WERI-Rb-1 (cell line): ENCODE measurements around the gene ALDH6A1.
A peak's percentile ranks its signal among the peaks of the same experiment; 100 is the strongest.

Experiments
- DNase-seq: peaks from one replicate; pipeline ENCODE4 v3.0.0-alpha.2; 2020
- H3K27ac ChIP-seq: fragments of 250-450 bp; sonication (Bioruptor Pico); 2 replicates; pipeline ENCODE4 v1.5.1; 2020; ENCODE audit warnings: mild to moderate bottlenecking, moderate library complexity
- H3K27me3 ChIP-seq: fragments of 250-450 bp; sonication (Bioruptor Pico); 2 replicates; pipeline ENCODE4 v1.5.1; 2021; ENCODE audit warnings: mild to moderate bottlenecking, low read depth, moderate library complexity; ENCODE audit not compliant: insufficient read depth, severe bottlenecking
- H3K36me3 ChIP-seq: fragments of 250-450 bp; sonication (Bioruptor Pico); 2 replicates; pipeline ENCODE4 v1.5.1; 2020; ENCODE audit warnings: mild to moderate bottlenecking, moderate library complexity
- H3K4me3 ChIP-seq: 2 replicates; pipeline ENCODE4 v1.5.1; 2011; ENCODE audit warnings: low read depth, mild to moderate bottlenecking, control low read depth, low read length
- H3K9me3 ChIP-seq: fragments of 250-450 bp; sonication (Bioruptor Pico); 2 replicates; pipeline ENCODE4 v1.5.1; 2021; ENCODE audit warnings: mild to moderate bottlenecking, moderate library complexity; ENCODE audit not compliant: severe bottlenecking
- CTCF ChIP-seq: IDR thresholded peaks from 2 replicates; pipeline ENCODE4 v1.5.1; 2011; ENCODE audit warnings: low read depth, mild to moderate bottlenecking, control low read depth, inconsistent platforms, low read length

ALDH6A1 gene

GRCh38 chr14:74034572-74034971 lies 49.7 kb downstream of the ALDH6A1 start:
- TF ChIP-seq CTCF: no peak
- Histone ChIP-seq H3K27me3 (no peaks in the 10 kb centered on the region), H3K36me3 (no peaks in the 10 kb centered on the region), H3K27ac (no peak overlapping the region), H3K4me3 (no peak overlapping the region), H3K9me3 (no peaks in the 10 kb centered on the region)
- no peak for DNase-seq

DNA sequence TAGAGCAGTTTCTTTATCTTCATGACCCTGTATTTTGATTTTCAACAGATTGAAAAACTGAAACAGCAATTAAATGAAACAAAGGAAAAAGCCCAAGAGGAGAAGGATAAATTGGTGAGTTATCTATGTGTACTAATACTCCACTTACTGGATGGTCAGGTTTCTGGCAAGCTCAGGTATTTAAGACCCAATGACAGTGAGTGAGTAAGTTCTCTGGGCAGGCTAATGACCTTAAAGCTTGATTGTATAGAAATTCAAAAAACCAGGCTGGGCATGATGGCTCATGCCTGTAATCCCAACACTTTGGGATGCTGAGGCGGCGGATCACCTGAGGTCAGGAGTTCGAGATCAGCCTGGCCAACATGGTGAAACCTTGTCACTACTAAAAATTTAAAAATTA lies 55.1 kb downstream of the ALDH6A1 start:
- TF ChIP-seq CTCF: no peak
- Histone ChIP-seq H3K36me3 (no peaks in the 10 kb centered on the region), H3K9me3 (no peaks in the 10 kb centered on the region), H3K27me3 (no peaks in the 10 kb centered on the region), H3K27ac (no peak overlapping the region), H3K4me3 (no peak overlapping the region)
- no peak for DNase-seq

GRCh38 chr14:74022346-74022745 lies 61.9 kb downstream of the ALDH6A1 start:
- H3K9me3 ChIP-seq: no peaks in the 10 kb centered on the region
- no peak for DNase-seq
- no peak overlapping the region for H3K4me3 ChIP-seq
- no peak for TF ChIP-seq CTCF
- peaks cover 2% of the 10 kb centered on the region; the same call in 1 of the 2 replicates for H3K36me3 ChIP-seq
- no peak overlapping the region for H3K27ac ChIP-seq
- no peaks in the 10 kb centered on the region for H3K27me3 ChIP-seq

DNA sequence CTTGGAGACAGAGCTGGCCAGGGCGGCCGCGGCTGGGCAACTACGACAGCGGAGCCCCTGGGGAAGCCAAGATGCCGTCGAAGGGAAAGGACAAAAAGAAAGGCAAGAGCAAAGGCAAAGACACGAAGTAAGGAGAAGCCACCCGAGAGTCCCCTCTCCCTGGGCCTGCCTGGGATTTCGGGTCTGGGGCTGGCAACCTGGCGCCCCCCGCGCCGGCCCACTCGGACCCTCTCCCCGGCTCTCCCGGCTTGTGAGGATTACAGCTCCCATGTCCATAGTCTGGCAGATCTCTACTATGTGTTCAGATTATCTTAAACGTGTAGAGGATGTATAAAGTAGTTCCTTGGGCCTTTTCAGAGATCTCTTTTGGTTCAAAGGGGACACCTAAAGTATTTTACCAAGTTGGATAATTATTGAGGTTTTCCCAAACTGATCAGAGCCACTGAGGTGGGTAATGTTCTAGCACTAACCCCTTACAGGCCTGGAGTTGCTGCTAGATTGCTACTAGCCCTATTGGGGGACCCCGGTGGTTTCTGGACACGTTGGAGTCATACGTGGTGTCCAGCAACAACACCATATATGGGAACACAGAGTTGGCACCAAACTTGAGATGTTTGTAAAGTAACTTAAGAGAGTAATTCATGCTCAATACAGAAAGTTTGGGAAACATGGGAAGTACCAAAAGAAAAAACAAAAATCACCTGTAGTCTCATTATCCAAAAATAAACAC lies 64.7 kb downstream of the ALDH6A1 start:
- no peaks in the 10 kb centered on the region for H3K27me3 ChIP-seq
- peak overlapping the region; percentile 58 for H3K27ac ChIP-seq
- no peak for TF ChIP-seq CTCF
- DNase-seq: no peak
- H3K4me3 ChIP-seq: peak overlapping the region; percentile 72
- no peaks in the 10 kb centered on the region for H3K9me3 ChIP-seq
- peaks cover 2% of the 10 kb centered on the region; the same call in 1 of the 2 replicates for H3K36me3 ChIP-seq

DNA sequence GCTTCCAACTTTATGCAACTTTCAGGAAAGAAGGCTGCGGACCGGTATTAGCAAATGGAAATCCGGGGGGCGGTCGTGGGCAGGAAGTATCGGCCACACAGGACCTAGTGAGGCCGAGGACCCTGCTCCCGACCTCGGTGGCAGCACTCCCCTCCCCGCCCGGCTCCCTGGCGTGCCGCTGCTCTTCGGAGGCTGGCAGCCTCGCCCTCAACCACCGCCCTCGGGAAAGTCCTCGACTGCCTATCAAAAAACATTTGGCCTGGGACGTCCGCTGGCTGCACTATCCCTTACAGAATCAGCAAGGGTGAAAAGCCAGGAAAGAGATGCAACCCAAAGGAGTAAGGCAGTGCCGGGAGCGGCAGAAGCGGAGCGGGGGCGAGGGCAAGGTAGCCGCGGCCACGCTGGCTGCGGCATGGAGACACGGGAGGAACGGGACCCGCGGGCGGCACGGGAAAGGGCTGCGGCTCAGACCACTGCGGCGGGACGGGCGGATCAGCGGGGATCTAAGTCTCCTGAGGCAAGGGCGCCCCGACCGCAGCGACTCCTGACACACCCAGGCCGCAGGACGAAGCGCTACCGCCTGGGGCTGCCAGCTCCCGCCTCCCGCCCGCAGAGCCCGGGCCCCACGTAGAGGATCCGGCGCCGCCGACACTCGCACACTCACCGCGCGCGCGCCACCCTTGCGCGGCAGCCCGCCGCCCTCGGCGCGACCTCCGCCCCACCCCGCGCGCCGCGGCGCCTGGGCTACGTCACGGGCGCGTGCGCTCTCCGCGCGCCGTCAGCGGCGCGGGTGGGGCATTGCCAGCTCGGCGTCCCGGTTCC lies 65.5 kb downstream of the ALDH6A1 start, which contains the start of the genes BBOF1 and ENTPD5:
BBOF1 (plus strand) TSS at position 764 of the 822 bp plus-strand sequence. CDS start 130 bp downstream, outside the sequence.
ENTPD5 (minus strand) TSS at position 703 of the 822 bp plus-strand sequence. CDS start 31,186 bp downstream, outside the sequence.
- no peaks in the 10 kb centered on the region for H3K9me3 ChIP-seq
- no peak for TF ChIP-seq CTCF
- H3K27me3 ChIP-seq: no peaks in the 10 kb centered on the region
- H3K4me3 ChIP-seq: peak within 1 kb of the TSS; percentile 97
- peaks cover 2% of the 10 kb centered on the region; the same call in 1 of the 2 replicates for H3K36me3 ChIP-seq
- peak within 1 kb of the TSS; percentile 94 for H3K27ac ChIP-seq
- peak; percentile 86 for DNase-seq
